Dermis blood vessel endothelial cell (primary cell): ENCODE measurements around the gene MRNIP. TPM values are rescaled to one million over a fixed set of nuclear protein-coding genes. Genes with fewer than 3 reads are reported as not detected.
"Not testable (repeated sequence)": the region's sequence is repeated elsewhere in the genome, so short reads cannot be mapped to it uniquely, and the experiment has no call there.

Experiments
- DNase-seq: peaks from one replicate; pipeline ENCODE4 v3.0.0; 2010
- total RNA-seq: library from RNA; depleted of rRNA; stranded (reverse); fragments of >200 nt; gene quantifications from 2 replicates; pipeline ENCODE4 v1.2.3, GENCODE V29; 2014

Gene MRNIP
- total RNA-seq, 1 donor from 2014 or later: 11.9 TPM

DNA sequence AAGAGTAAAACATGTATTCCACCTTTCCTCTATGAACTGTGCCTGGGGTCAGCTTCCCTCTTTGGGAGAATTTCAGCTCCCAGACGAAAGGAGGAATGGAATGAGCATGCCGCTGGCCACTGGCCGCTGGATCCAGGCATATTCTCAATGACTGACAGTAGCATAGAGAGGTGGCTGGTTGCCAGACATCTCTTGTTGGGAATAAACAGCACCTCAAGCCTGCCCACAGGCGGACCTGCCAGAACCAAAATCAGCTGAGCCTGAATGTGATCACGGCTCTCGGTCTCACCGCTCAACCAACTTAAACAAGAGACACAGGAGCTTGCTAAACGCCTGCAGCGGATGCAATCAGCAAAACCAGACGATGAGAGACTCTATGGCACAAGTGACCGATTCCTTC, 28.5 kb upstream of the MRNIP start:
- DNase-seq: no peak

DNA sequence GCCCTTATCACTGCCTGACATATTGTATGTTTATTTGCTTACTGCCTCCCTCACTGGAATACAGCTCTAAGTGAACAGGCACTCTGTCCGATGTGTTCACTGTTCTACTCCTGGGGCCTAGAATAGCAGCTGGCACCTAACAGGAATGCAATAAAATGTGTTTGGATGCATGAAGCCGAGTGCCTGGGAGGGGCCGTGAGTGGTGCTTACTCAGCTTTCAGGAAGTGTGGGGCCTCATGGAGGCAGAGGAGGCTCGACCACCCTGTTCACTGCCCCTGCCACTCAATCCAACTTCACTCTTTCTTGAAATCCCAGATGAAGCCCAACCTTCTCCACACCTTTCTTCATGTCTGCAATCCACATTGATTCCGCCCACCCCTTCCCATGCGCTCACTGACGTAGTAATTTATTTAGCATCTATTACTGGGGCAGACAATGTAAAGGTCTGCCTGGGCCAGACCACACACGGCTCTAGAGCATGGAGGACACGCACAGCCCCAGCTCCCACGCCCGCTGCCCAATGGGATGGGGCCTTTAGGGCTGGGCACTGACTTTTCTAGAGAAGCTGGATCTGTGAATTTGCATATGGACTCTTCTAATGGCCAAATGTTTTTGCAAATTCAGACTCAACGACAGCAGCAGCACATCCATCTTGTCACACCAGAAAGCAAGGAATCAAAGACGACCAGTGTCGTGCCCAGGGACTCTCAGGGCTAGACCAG, 27.7 kb upstream of the MRNIP start:
- no peak for DNase-seq

DNA sequence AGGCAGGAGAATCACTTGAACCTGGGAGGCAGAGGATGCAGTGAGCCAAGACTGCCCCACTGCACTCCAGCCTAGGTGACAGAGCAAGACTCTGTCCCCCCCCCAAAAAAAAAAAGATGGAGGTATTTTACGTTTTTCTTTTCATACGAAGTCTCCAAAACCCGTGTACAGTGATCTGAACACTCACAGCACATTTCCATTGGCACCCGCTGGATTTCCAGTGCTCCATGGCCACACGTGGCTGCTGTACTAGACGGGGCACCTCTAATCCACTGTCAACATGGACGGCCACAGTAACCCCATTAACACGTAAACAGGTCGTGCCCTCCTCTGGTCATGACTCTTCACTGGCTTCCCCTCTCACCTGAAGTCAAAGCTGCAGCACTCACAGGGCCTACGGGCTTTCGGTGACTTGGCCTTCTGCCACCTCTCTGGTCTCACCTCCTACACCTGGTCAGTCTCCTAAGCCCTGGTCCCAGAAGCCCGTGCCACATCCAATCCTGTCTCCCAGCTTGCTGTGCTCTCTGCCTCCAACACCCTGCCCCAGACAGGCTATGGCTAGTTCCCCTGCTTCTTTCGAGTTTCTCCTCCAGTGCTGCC, 27.0 kb upstream of the MRNIP start:
- no peak for DNase-seq

- no peak for DNase-seq
Observed at GRCh38 chr5:179883163-179883562, 24.5 kb upstream of the MRNIP start.

- no peak for DNase-seq
Observed at GRCh38 chr5:179882338-179882737, 23.7 kb upstream of the MRNIP start.

DNA sequence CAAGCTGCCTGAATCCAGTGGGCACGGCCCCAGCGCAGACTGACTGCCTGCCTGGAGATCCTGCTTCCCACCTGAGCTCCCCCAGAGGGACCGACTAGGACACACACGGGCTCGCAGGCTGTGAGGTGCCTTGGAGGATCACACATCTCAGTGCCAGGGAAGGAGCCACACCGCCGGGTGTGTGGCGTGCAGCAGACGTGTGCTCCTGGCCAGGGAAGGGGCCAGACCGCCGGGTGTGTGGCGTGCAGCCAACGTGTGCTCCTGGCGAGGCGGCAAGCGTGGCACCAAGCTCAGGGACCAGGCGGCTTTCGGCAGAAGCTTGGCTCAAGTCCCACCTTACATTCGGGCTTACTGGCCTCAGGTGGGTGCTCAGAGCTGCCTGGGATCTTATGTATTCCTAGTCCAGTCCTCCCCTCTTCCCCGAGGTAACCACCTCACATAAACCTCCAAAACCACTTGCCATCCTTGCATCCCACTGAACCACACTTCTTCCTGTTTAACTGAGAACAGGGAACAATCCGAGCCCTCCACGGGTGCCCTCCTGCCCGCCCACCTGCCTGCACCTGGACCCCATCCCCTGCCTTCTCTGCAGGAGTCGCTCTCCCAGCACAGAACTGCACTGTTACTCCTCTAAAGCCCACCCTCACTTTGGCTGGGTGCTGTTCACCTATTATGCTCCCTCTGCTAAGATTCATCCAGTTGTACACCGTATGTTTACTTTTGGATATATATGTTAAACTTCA, 22.4 kb upstream of the MRNIP start:
- DNase-seq: no peak

- DNase-seq: no peak
Observed at GRCh38 chr5:179880066-179880650, 21.5 kb upstream of the MRNIP start.

DNA sequence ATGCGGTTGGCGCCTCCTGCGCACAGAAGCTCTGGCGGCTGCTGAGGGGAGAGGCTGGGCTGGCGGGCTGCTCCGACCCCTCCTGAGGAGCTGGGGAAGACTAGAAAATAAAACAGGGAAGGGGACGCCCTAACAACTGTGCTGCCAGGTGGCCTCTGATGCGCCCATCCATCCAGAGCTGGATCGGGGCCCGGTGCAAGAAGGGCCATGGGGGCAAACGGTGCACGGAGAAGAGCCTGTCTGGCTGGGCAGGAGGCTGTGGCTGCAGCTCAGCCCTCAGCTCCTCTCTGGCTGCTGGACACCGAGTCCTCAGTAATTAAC, 21.0 kb upstream of the MRNIP start:
- DNase-seq: no peak

DNA sequence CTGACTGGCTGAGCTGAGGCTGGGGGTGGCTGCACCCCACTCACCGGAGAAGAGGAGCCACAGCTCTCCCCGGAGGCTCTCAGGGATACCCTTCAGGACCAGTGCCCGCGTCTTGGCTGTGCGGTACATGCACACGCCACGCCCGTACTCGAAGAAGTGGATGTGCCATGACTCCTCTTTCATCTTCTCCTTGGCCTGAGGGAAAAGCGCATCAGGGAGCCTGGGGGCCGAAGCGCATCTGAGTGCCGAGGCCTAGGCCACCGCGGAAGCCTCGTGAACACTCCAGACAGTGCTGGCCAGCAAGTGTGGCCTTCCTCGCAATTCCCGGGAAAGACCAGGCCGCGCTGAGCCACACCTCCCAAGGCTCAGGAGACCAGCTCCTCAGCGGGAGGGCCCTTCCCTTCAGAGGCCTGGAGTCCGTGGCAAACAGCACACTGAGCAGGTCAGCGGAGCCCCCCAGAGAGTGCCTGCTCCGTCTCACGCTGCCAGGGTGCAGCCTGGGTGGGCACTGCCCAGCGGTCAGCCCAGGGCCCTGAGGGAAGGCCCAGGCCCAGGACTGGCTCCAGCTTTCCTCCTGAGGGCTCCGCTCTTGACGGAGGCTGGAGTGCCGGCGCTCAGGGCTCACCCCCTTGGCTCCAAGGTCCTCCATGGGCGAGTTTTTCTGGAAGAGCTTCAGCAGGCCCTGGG, 20.5 kb upstream of the MRNIP start:
- no peak for DNase-seq

DNA sequence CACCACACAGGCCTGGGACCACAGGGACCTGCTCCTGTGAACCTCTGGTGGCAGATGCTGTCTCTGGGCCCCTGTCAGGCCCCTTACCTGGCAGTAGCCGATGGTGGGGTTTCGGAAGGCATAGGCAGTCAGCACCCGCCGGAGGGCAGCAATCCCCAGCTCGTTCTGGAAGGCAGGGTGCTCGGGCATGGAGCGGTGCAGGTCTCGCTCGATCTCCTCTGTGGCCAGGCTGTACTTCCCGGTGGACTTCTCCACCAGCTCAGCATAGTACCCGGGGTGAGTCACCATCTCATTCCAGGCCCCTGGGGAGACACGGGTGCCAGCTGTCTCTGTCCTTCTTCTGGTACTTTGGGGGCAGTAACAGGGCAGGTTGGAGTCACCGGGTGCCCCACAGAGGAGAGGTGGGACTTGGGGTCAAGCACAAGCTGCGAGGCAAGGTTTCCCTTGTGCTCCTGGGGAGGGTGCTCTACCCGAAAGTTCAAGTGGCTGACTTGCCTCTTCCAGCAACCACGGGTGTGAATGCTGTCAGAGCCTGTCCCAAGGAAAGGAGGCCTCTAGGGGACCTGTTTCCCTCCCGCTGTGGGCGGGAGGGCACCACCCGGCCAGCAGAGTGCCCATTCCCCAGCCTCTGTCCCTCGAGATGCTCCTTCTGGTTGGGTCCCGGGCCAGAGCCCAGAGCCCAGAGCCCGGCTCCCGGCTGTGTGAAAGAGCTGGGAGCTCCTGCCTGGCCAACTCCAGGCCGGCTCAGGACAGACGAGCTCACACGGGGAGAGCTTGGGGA, 19.8 kb upstream of the MRNIP start:
- no peak for DNase-seq

GRCh38 chr5:179876610-179876952, 18.0 kb upstream of the MRNIP start:
- no peak for DNase-seq

DNA sequence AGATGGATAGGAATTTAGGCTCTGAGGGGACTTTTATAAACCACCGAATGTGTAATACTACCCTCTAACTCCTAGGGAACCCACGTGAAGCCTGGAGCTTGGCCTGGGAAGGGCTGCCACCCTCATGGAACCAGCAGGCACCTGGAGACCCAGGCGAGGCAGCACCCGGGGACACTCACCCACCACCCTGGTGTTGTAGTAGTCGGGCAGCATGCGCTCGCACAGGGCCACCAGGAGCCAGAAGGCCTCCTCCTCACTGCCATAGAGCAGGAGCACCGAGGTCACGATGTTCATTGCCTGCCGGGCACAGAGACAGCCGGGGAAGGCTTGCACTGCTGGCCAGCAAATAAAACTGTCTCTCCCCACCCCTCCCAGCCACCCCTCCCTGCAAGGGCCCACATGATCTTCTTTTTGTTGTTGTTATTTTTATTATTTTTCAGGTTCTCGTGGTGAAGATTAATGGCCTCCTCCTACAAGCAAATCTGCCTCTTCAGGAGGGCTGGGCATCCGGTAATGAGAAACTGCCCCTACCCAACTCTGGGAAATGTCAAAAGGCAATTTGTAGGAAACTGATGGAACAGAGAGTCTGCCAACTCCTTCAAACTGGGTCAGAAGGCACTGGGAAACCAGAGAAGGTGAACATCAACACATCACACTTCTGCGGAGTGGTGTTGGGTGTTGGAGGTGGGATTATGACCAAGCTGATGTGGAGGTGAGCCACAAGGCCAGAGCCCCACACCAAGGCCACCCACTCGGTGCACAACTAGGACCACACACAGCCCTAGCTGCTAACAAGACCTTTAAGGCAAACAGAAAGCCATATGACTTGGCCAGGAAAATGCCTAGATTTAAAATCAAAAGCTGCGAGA, 17.4 kb upstream of the MRNIP start:
- DNase-seq: no peak

GRCh38 chr5:179874536-179875292, 16.1 kb upstream of the MRNIP start:
- DNase-seq: no peak

GRCh38 chr5:179874136-179874535, 15.5 kb upstream of the MRNIP start:
- no peak for DNase-seq

DNA sequence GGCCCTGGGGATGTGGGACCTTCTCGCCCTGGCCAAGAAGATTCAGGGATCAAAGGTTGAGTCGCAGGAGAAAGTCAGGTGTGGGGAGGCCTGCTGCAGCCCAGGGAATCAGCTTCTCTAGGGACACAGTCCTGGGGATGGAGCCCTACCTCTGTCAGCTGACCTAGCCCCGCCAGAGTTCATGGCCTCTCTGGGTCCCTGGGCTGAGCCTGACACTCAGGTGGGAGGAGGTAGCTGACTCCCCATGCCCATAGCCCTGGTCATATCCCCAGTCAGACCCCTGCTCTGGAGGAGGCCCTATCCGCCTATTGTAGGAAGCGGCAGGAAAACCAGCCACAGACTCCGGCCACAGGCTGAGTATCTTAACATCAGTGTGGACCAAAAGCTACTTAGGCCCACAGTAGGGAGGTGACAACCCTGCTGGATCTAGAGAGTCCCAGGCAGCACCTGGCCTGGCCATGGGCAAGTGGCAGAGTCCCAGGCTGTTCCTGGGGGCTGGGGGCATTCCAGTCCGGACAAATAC, 15.0 kb upstream of the MRNIP start:
- no peak for DNase-seq

GRCh38 chr5:179872828-179873575, 14.4 kb upstream of the MRNIP start:
- no peak for DNase-seq

DNA sequence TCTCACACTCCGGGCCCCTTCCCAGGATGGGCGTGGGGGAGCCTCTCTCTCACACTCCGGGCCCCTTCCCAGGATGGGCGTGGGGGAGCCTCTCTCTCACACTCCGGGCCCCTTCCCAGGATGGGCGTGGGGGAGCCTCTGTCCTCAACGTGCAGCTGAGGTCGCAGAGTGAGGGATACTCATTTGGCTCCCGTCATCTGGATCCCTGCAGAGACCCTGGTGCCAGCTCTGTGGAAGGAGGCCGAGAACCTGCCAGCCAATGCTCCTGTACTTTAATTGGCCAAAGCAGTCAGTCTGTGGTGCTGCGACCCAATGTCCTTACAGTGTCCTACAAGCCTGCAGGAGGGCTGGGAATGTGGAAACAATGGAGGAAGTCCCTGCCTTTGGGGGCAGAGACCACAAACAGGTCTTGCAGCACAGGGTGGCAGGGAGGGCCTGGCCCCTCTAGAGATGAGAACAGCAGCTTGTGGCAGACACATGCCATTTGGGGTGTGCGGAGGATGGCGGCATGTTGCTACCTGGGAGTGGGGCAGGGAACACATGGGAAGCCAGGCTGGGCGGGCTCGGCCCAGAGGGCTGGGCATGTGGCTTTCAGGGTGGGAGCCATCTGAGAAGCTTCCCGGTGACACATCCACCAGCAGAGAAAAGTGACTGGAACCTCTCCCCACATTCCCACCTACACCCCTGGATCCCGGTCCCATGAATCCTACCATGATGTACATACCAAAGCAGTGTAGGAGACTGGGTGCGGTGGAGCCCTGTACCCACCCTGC, 13.6 kb upstream of the MRNIP start:
- no peak for DNase-seq

DNA sequence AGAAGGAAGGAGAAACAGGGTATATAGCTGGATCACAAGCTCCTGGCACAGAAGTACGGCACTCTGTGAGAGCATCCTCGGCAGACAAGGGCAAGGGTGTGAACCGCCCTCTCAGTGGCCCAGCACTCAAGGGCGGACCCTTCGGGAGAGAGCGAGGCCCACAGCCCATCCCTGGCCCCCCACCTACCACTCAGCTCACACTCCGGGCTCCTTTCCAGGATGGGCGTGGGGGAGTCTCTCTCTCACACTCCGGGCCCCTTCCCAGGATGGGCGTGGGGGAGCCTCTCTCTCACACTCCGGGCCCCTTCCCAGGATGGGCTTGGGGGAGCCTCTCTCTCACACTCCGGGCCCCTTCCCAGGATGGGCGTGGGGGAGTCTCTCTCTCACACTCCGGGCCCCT, 12.9 kb upstream of the MRNIP start:
- DNase-seq: not testable (repeated sequence)

DNA sequence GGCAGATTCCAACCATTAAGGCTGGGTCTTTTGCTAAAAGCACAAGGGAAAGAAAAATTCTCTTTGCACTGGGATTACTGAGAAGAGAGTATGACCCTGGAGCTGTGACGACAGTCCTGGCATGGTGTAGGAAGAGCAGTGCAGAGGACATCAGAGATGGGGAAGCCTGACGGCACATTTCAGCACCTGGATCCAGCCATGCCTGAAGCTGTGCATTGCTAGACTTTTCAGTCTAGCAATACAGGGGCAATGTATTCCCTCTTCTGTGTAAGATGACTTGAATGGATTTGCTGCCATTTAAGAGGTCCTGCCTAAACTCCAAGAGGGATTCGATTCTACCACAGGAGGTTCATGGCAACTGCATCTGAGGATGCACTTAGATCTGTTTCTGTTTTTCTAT, 12.3 kb upstream of the MRNIP start:
- DNase-seq: no peak
